DND-41 (cell line): Measurements from ENCODE around the gene SRC.

Source experiments
- ATAC-seq: fragments of 200-7000 bp; cut with Tn5 transposase; 3 replicates; pipeline ENCODE4 v1.9.1; 2021; ENCODE audit warnings: low read depth; ENCODE audit not compliant: insufficient read depth
- DNase-seq: peaks from one replicate; pipeline ENCODE4 v3.0.0-alpha.2; 2020
- H2AFZ ChIP-seq: 2 replicates; pipeline ENCODE4 v1.6.0; 2012; ENCODE audit warnings: low read depth, low read length
- H3K27ac ChIP-seq: 2 replicates; pipeline ENCODE4 v1.5.1; 2012; ENCODE audit warnings: low read length, inconsistent platforms
- H3K27me3 ChIP-seq: fragments of 200-600 bp; sonication (generic); 2 replicates; pipeline ENCODE4 v1.6.0; 2012; ENCODE audit warnings: low read length, mild to moderate bottlenecking, inconsistent platforms; ENCODE audit not compliant: insufficient read depth, poor library complexity
- H3K36me3 ChIP-seq: 2 replicates; pipeline ENCODE4 v1.5.1; 2012; ENCODE audit warnings: low read length, inconsistent platforms; ENCODE audit not compliant: insufficient read depth
- H3K4me1 ChIP-seq: 2 replicates; pipeline ENCODE4 v1.5.1; 2012; ENCODE audit warnings: mild to moderate bottlenecking, low read length; ENCODE audit not compliant: insufficient read depth
- H3K4me2 ChIP-seq: 2 replicates; pipeline ENCODE4 v1.6.0; 2012; ENCODE audit warnings: mild to moderate bottlenecking, moderate library complexity, low read length, inconsistent platforms; ENCODE audit not compliant: insufficient read depth
- H3K4me3 ChIP-seq, 2 experiments: fragments of 200-600 bp in 1 of 2; shearing (Covaris generic) in 1 of 2; 2 replicates each; pipeline ENCODE4 v1.5.1; 2012 to 2016; ENCODE audit warnings: inconsistent platforms in 2 of 2, low read length in 2 of 2, mild to moderate bottlenecking in 2 of 2, low read depth in 1 of 2, moderate library complexity in 1 of 2
- H3K79me2 ChIP-seq: 2 replicates; pipeline ENCODE4 v1.6.0; 2012; ENCODE audit warnings: low read length, inconsistent platforms; ENCODE audit not compliant: insufficient read depth
- H3K9ac ChIP-seq: 2 replicates; pipeline ENCODE4 v1.6.0; 2012; ENCODE audit warnings: low read depth, mild to moderate bottlenecking, inconsistent platforms, low read length, moderate library complexity
- H3K9me3 ChIP-seq: 2 replicates; pipeline ENCODE4 v1.5.1; 2012; ENCODE audit warnings: low read length, moderate library complexity, mild to moderate bottlenecking, inconsistent platforms; ENCODE audit not compliant: insufficient read depth, severe bottlenecking
- H4K20me1 ChIP-seq: 2 replicates; pipeline ENCODE4 v1.6.0; 2012; ENCODE audit warnings: low read length; ENCODE audit not compliant: insufficient read depth
- EZH2 ChIP-seq: IDR thresholded peaks from 3 replicates; pipeline ENCODE4 v1.6.1; 2012; ENCODE audit warnings: borderline replicate concordance, low read depth, mild to moderate bottlenecking, moderate library complexity, low read length, inconsistent platforms; ENCODE audit not compliant: severe bottlenecking
- TF ChIP-seq, protein P1 (sequence below): IDR thresholded peaks from 2 replicates; pipeline ENCODE4 v1.5.1; 2012; ENCODE audit warnings: borderline replicate concordance, low read length, moderate library complexity, mild to moderate bottlenecking; ENCODE audit not compliant: poor library complexity, severe bottlenecking; ENCODE audit errors: extremely low read depth

Gene SRC

GRCh38 chr20:37305839-37306238 is 40.1 kb upstream of the SRC start:
- peaks cover 82% of the 10 kb centered on the region for H3K36me3 ChIP-seq
- H3K4me2 ChIP-seq: no peak overlapping the region
- peaks cover 62% of the 10 kb centered on the region for H3K79me2 ChIP-seq
- H3K27me3 ChIP-seq: no peaks in the 10 kb centered on the region
- H3K9me3 ChIP-seq: no peaks in the 10 kb centered on the region
- H3K9ac ChIP-seq: no peak overlapping the region
- no peak for DNase-seq
- no peak overlapping the region for H3K27ac ChIP-seq
- TF ChIP-seq, protein P1, sequence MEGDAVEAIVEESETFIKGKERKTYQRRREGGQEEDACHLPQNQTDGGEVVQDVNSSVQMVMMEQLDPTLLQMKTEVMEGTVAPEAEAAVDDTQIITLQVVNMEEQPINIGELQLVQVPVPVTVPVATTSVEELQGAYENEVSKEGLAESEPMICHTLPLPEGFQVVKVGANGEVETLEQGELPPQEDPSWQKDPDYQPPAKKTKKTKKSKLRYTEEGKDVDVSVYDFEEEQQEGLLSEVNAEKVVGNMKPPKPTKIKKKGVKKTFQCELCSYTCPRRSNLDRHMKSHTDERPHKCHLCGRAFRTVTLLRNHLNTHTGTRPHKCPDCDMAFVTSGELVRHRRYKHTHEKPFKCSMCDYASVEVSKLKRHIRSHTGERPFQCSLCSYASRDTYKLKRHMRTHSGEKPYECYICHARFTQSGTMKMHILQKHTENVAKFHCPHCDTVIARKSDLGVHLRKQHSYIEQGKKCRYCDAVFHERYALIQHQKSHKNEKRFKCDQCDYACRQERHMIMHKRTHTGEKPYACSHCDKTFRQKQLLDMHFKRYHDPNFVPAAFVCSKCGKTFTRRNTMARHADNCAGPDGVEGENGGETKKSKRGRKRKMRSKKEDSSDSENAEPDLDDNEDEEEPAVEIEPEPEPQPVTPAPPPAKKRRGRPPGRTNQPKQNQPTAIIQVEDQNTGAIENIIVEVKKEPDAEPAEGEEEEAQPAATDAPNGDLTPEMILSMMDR: no peak
- no peak for TF ChIP-seq EZH2
- ATAC-seq: no peak
- H3K4me1 ChIP-seq: no peaks in the 10 kb centered on the region
- H4K20me1 ChIP-seq: peaks cover 39% of the 10 kb centered on the region
- H2AFZ ChIP-seq: no peak overlapping the region
- H3K4me3 ChIP-seq: no peak overlapping the region

- DNase-seq (no peak), ATAC-seq (no peak)
- Histone ChIP-seq H4K20me1 (peaks cover 42% of the 10 kb centered on the region), H3K79me2 (peaks cover 63% of the 10 kb centered on the region), H3K27me3 (no peaks in the 10 kb centered on the region), H3K9me3 (no peaks in the 10 kb centered on the region), H3K4me3 (no peak overlapping the region), H3K4me2 (no peak overlapping the region), H3K27ac (no peak overlapping the region), H2AFZ (no peak overlapping the region), H3K4me1 (no peaks in the 10 kb centered on the region), H3K9ac (no peak overlapping the region), H3K36me3 (peaks cover 75% of the 10 kb centered on the region)
- TF ChIP-seq, protein P1: no peak
- no peak for TF ChIP-seq EZH2
Observed at GRCh38 chr20:37308086-37309050, 37.6 kb upstream of the SRC start.

- Histone ChIP-seq H3K27me3 (no peaks in the 10 kb centered on the region), H3K4me3 (no peak overlapping the region), H3K79me2 (peaks cover 63% of the 10 kb centered on the region), H3K36me3 (peaks cover 74% of the 10 kb centered on the region), H3K27ac (no peak overlapping the region), H3K4me1 (no peaks in the 10 kb centered on the region), H2AFZ (no peak overlapping the region), H3K4me2 (no peak overlapping the region), H4K20me1 (peaks cover 51% of the 10 kb centered on the region), H3K9ac (no peak overlapping the region), H3K9me3 (no peaks in the 10 kb centered on the region)
- no peak for DNase-seq
- no peak for ATAC-seq
- no peak for TF ChIP-seq EZH2
- TF ChIP-seq, protein P1: no peak
Observed at GRCh38 chr20:37309290-37309689, 36.6 kb upstream of the SRC start.
